ENCODE data around the gene EXOC5.
"Not testable (repeated sequence)": the region's sequence is repeated elsewhere in the genome, so short reads cannot be mapped to it uniquely, and the experiment has no call there.

EXOC5 gene

DNA sequence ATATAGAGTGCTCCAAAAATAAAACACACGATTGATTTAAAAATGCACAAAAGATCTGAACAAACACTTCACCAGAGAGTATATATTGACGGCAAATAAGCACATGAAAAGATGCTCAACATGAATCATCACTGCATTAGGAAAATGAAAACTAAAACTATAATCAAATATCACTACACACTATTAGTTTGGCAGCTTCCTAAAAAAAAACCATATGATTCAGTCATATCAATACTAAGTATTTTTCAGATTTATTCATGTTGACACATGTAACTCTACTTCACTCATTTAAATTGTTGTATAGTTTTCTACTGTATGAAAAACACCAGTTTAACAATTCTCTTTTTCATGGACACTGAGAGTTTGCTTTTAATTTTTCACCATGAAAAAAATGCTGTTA lies 41.6 kb downstream of the EXOC5 start:
- no peak overlapping the region for H3K27ac ChIP-seq
- TF ChIP-seq, protein P1, sequence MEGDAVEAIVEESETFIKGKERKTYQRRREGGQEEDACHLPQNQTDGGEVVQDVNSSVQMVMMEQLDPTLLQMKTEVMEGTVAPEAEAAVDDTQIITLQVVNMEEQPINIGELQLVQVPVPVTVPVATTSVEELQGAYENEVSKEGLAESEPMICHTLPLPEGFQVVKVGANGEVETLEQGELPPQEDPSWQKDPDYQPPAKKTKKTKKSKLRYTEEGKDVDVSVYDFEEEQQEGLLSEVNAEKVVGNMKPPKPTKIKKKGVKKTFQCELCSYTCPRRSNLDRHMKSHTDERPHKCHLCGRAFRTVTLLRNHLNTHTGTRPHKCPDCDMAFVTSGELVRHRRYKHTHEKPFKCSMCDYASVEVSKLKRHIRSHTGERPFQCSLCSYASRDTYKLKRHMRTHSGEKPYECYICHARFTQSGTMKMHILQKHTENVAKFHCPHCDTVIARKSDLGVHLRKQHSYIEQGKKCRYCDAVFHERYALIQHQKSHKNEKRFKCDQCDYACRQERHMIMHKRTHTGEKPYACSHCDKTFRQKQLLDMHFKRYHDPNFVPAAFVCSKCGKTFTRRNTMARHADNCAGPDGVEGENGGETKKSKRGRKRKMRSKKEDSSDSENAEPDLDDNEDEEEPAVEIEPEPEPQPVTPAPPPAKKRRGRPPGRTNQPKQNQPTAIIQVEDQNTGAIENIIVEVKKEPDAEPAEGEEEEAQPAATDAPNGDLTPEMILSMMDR (conservative IDR thresholded peaks at IDR 0.05): no peak
- no peak for TF ChIP-seq ZFX (IDR thresholded peaks at IDR 0.05)

DNA sequence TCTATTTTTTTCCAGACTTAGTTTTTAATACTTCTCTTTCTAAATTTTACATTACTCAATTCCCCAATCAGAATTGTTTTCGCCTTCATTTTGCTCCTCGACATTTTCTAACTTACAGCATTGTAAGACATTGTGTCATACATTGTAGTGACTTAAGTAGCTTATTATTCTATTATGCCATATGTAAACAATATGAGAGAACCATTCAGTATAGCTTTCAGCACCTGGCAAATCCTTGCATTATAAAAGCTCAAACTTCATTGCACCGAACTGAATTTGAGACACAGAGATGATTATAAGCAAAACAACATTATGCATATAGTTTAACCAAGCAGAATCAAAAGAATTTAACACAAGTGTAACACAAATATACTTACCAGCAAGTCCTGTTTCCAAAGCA lies 46.8 kb downstream of the EXOC5 start:
- TF ChIP-seq ZFX (IDR thresholded peaks at IDR 0.05): no peak
- TF ChIP-seq, protein P1 (conservative IDR thresholded peaks at IDR 0.05): no peak
- H3K27ac ChIP-seq: no peak overlapping the region

DNA sequence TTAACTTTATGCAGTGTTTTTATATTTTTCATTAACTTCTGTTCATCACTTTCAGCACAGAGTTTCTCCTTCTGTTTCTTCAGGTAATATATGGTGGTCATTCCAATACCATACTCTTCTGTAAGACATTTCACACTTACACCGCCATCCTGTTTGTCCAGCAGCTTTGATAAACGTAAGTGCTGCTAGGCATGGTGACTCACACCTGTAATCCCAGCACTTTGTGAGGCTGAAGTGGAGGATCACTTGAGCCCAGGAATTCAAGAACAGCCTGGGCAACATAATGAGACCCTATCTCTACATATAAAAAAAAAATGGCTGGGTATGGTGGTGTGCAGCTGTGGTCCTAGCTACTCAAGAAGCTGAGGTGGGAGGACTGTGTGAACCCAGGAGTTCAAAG lies 55.8 kb downstream of the EXOC5 start:
- no peak overlapping the region for H3K27ac ChIP-seq
- TF ChIP-seq, protein P1 (conservative IDR thresholded peaks at IDR 0.05): no peak
- no peak for TF ChIP-seq ZFX (IDR thresholded peaks at IDR 0.05)

DNA sequence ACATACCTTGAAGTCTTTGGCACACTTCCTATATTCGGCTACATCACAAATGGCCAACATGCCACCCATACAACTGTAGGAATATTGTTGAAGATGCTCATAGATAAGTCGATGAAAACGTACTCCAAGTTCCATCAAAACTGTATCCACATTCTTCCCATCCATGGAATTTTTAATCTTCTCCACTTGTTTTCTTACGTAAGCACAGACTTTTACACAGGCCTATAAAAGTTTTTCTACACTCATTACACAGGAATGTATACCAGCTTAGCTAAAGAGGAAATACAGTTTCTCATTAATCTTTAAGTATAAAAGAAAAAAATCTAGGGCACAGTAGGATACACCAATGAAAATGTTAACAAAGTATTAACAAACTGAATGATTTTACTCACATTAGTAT lies 59.1 kb downstream of the EXOC5 start:
- TF ChIP-seq, protein P1 (conservative IDR thresholded peaks at IDR 0.05): no peak
- TF ChIP-seq ZFX (IDR thresholded peaks at IDR 0.05): no peak
- H3K27ac ChIP-seq: no peak overlapping the region

DNA sequence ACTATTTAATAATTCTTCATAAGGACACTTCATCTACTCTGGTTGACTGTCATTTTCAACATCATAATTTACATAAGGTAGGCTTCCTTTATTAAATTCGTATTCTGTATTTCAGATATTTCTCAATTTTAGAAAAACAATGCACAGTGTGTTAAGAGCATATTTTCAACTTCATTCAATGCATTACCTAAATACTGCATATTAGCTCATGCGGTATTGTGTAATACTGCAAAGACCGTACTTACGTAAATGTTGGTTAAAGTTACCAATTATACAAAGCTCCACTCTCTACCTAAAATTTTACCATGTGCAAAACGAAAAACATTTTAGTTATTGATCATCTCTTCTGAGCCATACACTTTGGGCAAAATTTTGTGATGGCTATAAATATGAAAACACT lies 62.8 kb downstream of the EXOC5 start:
- H3K27ac ChIP-seq: no peak overlapping the region
- TF ChIP-seq, protein P1 (conservative IDR thresholded peaks at IDR 0.05): no peak
- TF ChIP-seq ZFX (IDR thresholded peaks at IDR 0.05): no peak

DNA sequence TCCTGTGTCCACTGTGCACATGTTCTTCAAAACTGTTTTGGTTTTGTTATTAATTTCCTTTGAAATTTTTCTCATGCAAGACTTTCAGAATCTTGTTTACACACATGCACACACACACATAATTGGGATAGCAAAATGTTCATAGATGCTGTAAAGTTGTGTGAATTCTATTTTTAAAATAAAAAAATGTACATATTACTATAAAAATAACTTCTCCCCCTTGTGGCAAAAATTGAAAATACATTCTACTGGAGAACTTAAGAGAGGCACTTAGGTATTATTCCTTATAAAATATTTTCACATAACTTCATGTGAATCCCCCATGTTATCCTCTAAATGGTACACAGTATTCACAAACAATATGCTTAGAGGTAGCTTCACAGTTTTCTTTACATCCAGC lies 66.0 kb downstream of the EXOC5 start:
- TF ChIP-seq, protein P1 (conservative IDR thresholded peaks at IDR 0.05): peak; percentile 53
- not testable (repeated sequence) for H3K27ac ChIP-seq

DNA sequence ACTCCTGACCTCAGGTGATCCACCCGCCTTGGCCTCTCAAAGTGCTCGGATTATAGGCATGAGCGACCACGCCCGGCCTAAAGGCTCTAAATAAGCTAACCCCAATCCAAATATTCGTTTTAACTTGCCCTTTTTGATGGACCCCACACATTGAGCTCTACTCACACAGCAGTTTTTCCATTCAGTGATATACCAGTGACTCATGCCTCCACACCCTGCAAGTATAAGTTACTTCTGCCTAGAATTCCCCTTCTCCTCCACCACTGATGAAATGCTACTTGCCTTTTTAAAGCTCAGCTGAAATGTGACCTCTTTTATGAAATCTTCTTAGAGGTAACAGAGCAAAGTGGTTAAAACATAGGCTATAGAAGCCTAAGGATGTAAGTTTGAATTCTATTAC lies 68.8 kb downstream of the EXOC5 start:
- TF ChIP-seq, protein P1 (conservative IDR thresholded peaks at IDR 0.05): no peak
- no peak for TF ChIP-seq ZFX (IDR thresholded peaks at IDR 0.05)
- no peak overlapping the region for H3K27ac ChIP-seq

All from C4-2B (cell line).